Ishikawa (cell line): ENCODE results near the gene KLHL6.

Source experiments
- EP300 ChIP-seq: IDR thresholded peaks from 2 replicates; pipeline ENCODE4 v1.6.1; 2012; ENCODE audit warnings: borderline replicate concordance
- RAD21 ChIP-seq: IDR thresholded peaks from 2 replicates; pipeline ENCODE4 v1.6.1; 2012; ENCODE audit warnings: low read depth
- TAF1 ChIP-seq: IDR thresholded peaks from 2 replicates; pipeline ENCODE4 v1.6.1; 2012; ENCODE audit warnings: low read depth, mild to moderate bottlenecking
- YY1 ChIP-seq: IDR thresholded peaks from 2 replicates; pipeline ENCODE4 v1.6.1; 2012; ENCODE audit warnings: low read depth

- TF ChIP-seq YY1 (no peak), EP300 (no peak), RAD21 (peak; percentile 49), TAF1 (no peak)
Measured at GRCh38 chr3:183560607-183561006, 5.1 kb upstream of the KLHL6 start.
